MM.1S (cell line): ENCODE data around the gene MCF2L2.

ENCODE experiments used
- CTCF ChIP-seq: fragments of 300-600 bp; sonication (generic); IDR thresholded peaks from 2 replicates; pipeline ENCODE4 v1.5.1; 2016; ENCODE audit warnings: antibody characterized with exemption, low read length, mixed read lengths
- EZH2 ChIP-seq: fragments of 300-600 bp; sonication (generic); optimal IDR thresholded peaks from 2 replicates; pipeline ENCODE3; 2017; ENCODE audit warnings: low read depth, mild to moderate bottlenecking, antibody characterized with exemption, low read length, mixed read lengths
- EZH2phosphoT487 ChIP-seq: fragments of 300-600 bp; sonication (generic); IDR thresholded peaks from 2 replicates; pipeline ENCODE4 v1.6.1; 2018; ENCODE audit warnings: antibody characterized with exemption, low read length

GRCh38 chr3:183285318-183285717 is 143.1 kb downstream of the MCF2L2 start:
- TF ChIP-seq EZH2 = no peak
- no peak for TF ChIP-seq CTCF
- no peak for TF ChIP-seq EZH2phosphoT487
